ENCODE results near the gene SHISA4.

DNA sequence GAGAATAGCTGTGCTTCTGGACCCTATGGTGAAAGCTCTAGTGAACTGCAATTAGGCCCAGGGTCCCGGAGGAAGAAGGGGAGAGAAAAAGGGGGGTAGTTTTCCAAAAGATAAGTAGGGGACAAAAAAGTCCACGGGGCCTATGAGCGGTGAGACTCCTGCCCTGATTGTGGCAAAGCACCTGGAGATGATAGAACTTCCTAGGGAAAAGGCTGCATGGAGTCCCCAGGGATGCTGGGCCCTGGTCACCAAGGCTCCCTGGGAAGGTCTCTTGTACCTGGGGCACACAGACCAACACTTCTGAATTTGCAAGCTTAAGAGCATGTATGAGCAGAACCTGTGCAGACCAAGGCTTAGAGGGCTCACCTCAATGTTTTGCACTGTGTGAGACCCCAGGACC lies 5.4 kb upstream of the SHISA4 start:
- TF ChIP-seq, protein P1, sequence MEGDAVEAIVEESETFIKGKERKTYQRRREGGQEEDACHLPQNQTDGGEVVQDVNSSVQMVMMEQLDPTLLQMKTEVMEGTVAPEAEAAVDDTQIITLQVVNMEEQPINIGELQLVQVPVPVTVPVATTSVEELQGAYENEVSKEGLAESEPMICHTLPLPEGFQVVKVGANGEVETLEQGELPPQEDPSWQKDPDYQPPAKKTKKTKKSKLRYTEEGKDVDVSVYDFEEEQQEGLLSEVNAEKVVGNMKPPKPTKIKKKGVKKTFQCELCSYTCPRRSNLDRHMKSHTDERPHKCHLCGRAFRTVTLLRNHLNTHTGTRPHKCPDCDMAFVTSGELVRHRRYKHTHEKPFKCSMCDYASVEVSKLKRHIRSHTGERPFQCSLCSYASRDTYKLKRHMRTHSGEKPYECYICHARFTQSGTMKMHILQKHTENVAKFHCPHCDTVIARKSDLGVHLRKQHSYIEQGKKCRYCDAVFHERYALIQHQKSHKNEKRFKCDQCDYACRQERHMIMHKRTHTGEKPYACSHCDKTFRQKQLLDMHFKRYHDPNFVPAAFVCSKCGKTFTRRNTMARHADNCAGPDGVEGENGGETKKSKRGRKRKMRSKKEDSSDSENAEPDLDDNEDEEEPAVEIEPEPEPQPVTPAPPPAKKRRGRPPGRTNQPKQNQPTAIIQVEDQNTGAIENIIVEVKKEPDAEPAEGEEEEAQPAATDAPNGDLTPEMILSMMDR (IDR thresholded peaks at IDR 0.05; ENCODE audit: borderline replicate concordance, extremely low read depth, low read length, poor library complexity, severe bottlenecking), result no peak
- TF ChIP-seq EZH2 (IDR thresholded peaks at IDR 0.05; ENCODE audit: borderline replicate concordance, low read depth, low read length, severe bottlenecking), result no peak

All from DND-41 (cell line).